Tibial artery (tissue), 4 donors: ENCODE data around the gene SAMD3.

Source experiments
- DNase-seq, 2 donors: peaks; one replicate each; pipeline ENCODE4 v3.0.0-alpha.2; 2019
- H3K27ac ChIP-seq, 2 donors: fragments of 200-600 bp; sonication (generic) in 1 of 2; 1 replicate in 1 of 2; 2 replicates in 1 of 2; pipeline ENCODE4 v1.5.1; 2018 to 2019; ENCODE audit warnings: mild to moderate bottlenecking in 1 of 2
- H3K27me3 ChIP-seq, 2 donors: fragments of 200-600 bp; sonication (generic) in 1 of 2; one replicate each; pipeline versions ENCODE4 v1.5.1 to v1.6.0; 2016 to 2019
- H3K36me3 ChIP-seq, 3 donors: fragments of 200-600 bp; sonication (generic) in 2 of 3; one replicate each; pipeline ENCODE4 v1.5.1; 2016 to 2019; ENCODE audit warnings: mild to moderate bottlenecking in 2 of 3
- H3K4me1 ChIP-seq, 4 donors: fragments of 200-600 bp; sonication (generic) in 2 of 4; 1 replicate in 3 of 4; 2 replicates in 1 of 4; pipeline ENCODE4 v1.5.1; 2016 to 2019
- H3K4me3 ChIP-seq, 2 donors: fragments of 200-600 bp; sonication (generic) in 1 of 2; 1 replicate in 1 of 2; 2 replicates in 1 of 2; pipeline ENCODE4 v1.5.1; 2018 to 2019; ENCODE audit warnings: mild to moderate bottlenecking in 2 of 2
- H3K9me3 ChIP-seq, 3 donors: fragments of 200-600 bp; sonication (generic) in 1 of 3; one replicate each; pipeline ENCODE4 v1.5.1; 2016 to 2019
- CTCF ChIP-seq, 2 experiments: fragments of 200-600 bp in 1 of 2; fragments of 450-650 bp in 1 of 2; IDR thresholded peaks; one replicate each; pipeline ENCODE4 v1.5.1; 2017 to 2019; ENCODE audit warnings: antibody characterized with exemption in 2 of 2, mild to moderate bottlenecking in 1 of 2, moderate library complexity in 1 of 2
- intact Hi-C: fragments of 100-400 bp; cut with DNase I; formaldehyde crosslinking; loops from one replicate; pipeline ENCODE4 v1.15.0; 2023; ENCODE audit warnings: low total_unique reads

SAMD3 gene

GRCh38 chr6:130187335-130188206, 35.2 kb downstream of the SAMD3 start:
- Histone ChIP-seq H3K9me3 (no peaks in the 10 kb centered on the region), H3K36me3 (no peaks in the 10 kb centered on the region), H3K4me3 (no peak overlapping the region), H3K27me3 (no peaks in the 10 kb centered on the region), H3K4me1 (no peaks in the 10 kb centered on the region), H3K27ac (no peak overlapping the region)
- no peak for TF ChIP-seq CTCF (IDR thresholded peaks at IDR 0.05)
- DNase-seq: no peak
- intact Hi-C loops: no loop called here

- no peaks in the 10 kb centered on the region for H3K36me3 ChIP-seq
- no peak for TF ChIP-seq CTCF (IDR thresholded peaks at IDR 0.05)
- H3K9me3 ChIP-seq: no peaks in the 10 kb centered on the region
- H3K4me3 ChIP-seq: no peak overlapping the region
- no peak overlapping the region for H3K27ac ChIP-seq
- no peak for DNase-seq
- intact Hi-C loops: no loop called here
- no peaks in the 10 kb centered on the region for H3K27me3 ChIP-seq
- H3K4me1 ChIP-seq: no peaks in the 10 kb centered on the region
These were observed 37.1 kb downstream of the SAMD3 start for GRCh38 chr6:130185658-130186057.

GRCh38 chr6:130183271-130184222, 39.2 kb downstream of the SAMD3 start:
- H3K36me3 ChIP-seq: no peaks in the 10 kb centered on the region
- DNase-seq: no peak
- no peaks in the 10 kb centered on the region for H3K4me1 ChIP-seq
- H3K27me3 ChIP-seq: no peaks in the 10 kb centered on the region
- TF ChIP-seq CTCF (IDR thresholded peaks at IDR 0.05): no peak
- intact Hi-C loops: no loop called here
- H3K27ac ChIP-seq: no peak overlapping the region
- no peak overlapping the region for H3K4me3 ChIP-seq
- no peaks in the 10 kb centered on the region for H3K9me3 ChIP-seq

- no peak for DNase-seq
- Histone ChIP-seq H3K36me3 (no peaks in the 10 kb centered on the region), H3K27ac (no peak overlapping the region), H3K9me3 (no peaks in the 10 kb centered on the region), H3K27me3 (no peaks in the 10 kb centered on the region), H3K4me1 (no peaks in the 10 kb centered on the region), H3K4me3 (no peak overlapping the region)
- intact Hi-C loops: no loop called here
- TF ChIP-seq CTCF (IDR thresholded peaks at IDR 0.05): no peak
These were observed 40.3 kb downstream of the SAMD3 start for GRCh38 chr6:130182466-130182865.

GRCh38 chr6:130178692-130179091, 44.1 kb downstream of the SAMD3 start:
- DNase-seq: no peak
- no peaks in the 10 kb centered on the region for H3K36me3 ChIP-seq

More at GRCh38 chr6:130178692-130179091, 44.1 kb downstream of the SAMD3 start:
- no peak for TF ChIP-seq CTCF (IDR thresholded peaks at IDR 0.05)
- intact Hi-C loops: no loop called here
- Histone ChIP-seq H3K27me3 (no peaks in the 10 kb centered on the region), H3K4me1 (no peaks in the 10 kb centered on the region), H3K9me3 (no peaks in the 10 kb centered on the region), H3K27ac (no peak overlapping the region), H3K4me3 (no peak overlapping the region)
